Panc1 (cell line): Measurements from ENCODE around the gene ZNF575. TPM values are rescaled to one million over a fixed set of nuclear protein-coding genes. Genes with fewer than 3 reads are reported as not detected.

Source experiments
- ATAC-seq: fragments of 200-7000 bp; cut with Tn5 transposase; 2 replicates; pipeline ENCODE4 v1.9.1; 2020; ENCODE audit warnings: mild to moderate bottlenecking, moderate library complexity
- BruUV-seq: library from RNA; stranded (reverse); fragments of 400-500 nt; replicated peaks from 2 replicates; lab custom pipeline; 2021; lab: Mats Ljungman, UMichigan
- CTCF ChIA-PET: fragments of 300-600 bp; sonication (Branson Sonifier 250); formaldehyde crosslinking; loops from one replicate; lab custom pipeline; 2022; ENCODE audit warnings: antibody characterized with exemption; lab: Charles Lee
- POLR2A ChIA-PET: fragments of 300-600 bp; sonication (Branson Sonifier 250); formaldehyde crosslinking; loops from one replicate; lab custom pipeline; 2022; ENCODE audit warnings: antibody characterized with exemption; lab: Charles Lee
- DNase-seq: peaks from one replicate; pipeline ENCODE4 v3.0.0-alpha.2; 2010; ENCODE audit warnings: low read depth, low spot score
- H3K27ac ChIP-seq: 2 replicates; pipeline ENCODE4 v1.5.1; 2011; ENCODE audit warnings: mild to moderate bottlenecking, low read length, inconsistent platforms
- H3K27me3 ChIP-seq: fragments of 200-500 bp; sonication (Bioruptor generic); 2 replicates; pipeline ENCODE4 v1.6.0; 2014; ENCODE audit warnings: low read length, inconsistent platforms; ENCODE audit not compliant: control insufficient read depth, insufficient read depth
- H3K36me3 ChIP-seq: fragments of 200-500 bp; sonication (Bioruptor generic); 2 replicates; pipeline ENCODE4 v1.5.1; 2014; ENCODE audit warnings: inconsistent platforms, mild to moderate bottlenecking, low read length, moderate library complexity; ENCODE audit not compliant: control insufficient read depth, insufficient read depth
- H3K4me1 ChIP-seq: 2 replicates; pipeline ENCODE4 v1.5.1; 2011; ENCODE audit warnings: inconsistent platforms, mild to moderate bottlenecking, low read length, moderate library complexity; ENCODE audit not compliant: control insufficient read depth, insufficient read depth
- H3K4me3 ChIP-seq, 2 experiments: 2 replicates each; pipeline ENCODE4 v1.5.1; 2011 to 2012; ENCODE audit warnings: low read depth in 2 of 2, low read length in 2 of 2, mild to moderate bottlenecking in 2 of 2, inconsistent platforms in 1 of 2, moderate library complexity in 1 of 2
- H3K9me3 ChIP-seq: fragments of 200-500 bp; sonication (Bioruptor generic); 2 replicates; pipeline ENCODE4 v1.5.1; 2014; ENCODE audit warnings: low read depth, mild to moderate bottlenecking, inconsistent platforms, low read length, moderate library complexity; ENCODE audit not compliant: control insufficient read depth, insufficient read depth
- POLR2AphosphoS5 ChIP-seq: IDR thresholded peaks from 2 replicates; pipeline ENCODE4 v1.6.1; 2012; ENCODE audit warnings: mild to moderate bottlenecking, low read depth, low read length, moderate library complexity
- REST ChIP-seq, 2 experiments: IDR thresholded peaks; 2 replicates each; pipeline ENCODE4 v1.6.1; 2011 to 2012; ENCODE audit warnings: low read depth in 2 of 2, control low read depth in 1 of 2, low read length in 1 of 2, mild to moderate bottlenecking in 1 of 2, moderate library complexity in 1 of 2; ENCODE audit not compliant: insufficient read depth in 1 of 2
- SIN3A ChIP-seq: IDR thresholded peaks from 2 replicates; pipeline ENCODE4 v1.6.1; 2012; ENCODE audit warnings: low read depth, mild to moderate bottlenecking, low read length, moderate library complexity, borderline replicate concordance; ENCODE audit not compliant: insufficient read depth
- TCF7L2 ChIP-seq: IDR thresholded peaks from 2 replicates; pipeline ENCODE4 v1.6.1; 2011; ENCODE audit warnings: mild to moderate bottlenecking, low read depth, low read length, inconsistent platforms
- in situ Hi-C: cut with HindIII; loops from 2 replicates; pipeline ENCODE4 v1.10.0; 2016; ENCODE audit warnings: low sequenced_read_pairs, low pct_unique_long_range_greater_than_20kb
- intact Hi-C: fragments of 100-400 bp; cut with micrococcal nuclease; formaldehyde crosslinking; loops from one replicate; pipeline ENCODE4 v1.10.0; 2022; ENCODE audit not compliant: unreplicated experiment
- total RNA-seq: library from RNA; stranded (reverse); gene quantifications from one replicate; pipeline ENCODE4 v1.2.1, GENCODE V29; 2021; ENCODE audit not compliant: unreplicated experiment
- TF ChIP-seq, protein P1 (sequence below): fragments of 450-650 bp; IDR thresholded peaks from 2 replicates; pipeline ENCODE4 v1.5.1; 2017; ENCODE audit warnings: mild to moderate bottlenecking

Gene ZNF575
- total RNA-seq, 1 experiment from 2014 or later = 1.9 TPM

GRCh38 chr19:43490759-43491158, 42.2 kb upstream of the ZNF575 start:
- ChIA-PET POLR2A (no interaction called here), CTCF (no interaction called here)
- Histone ChIP-seq H3K4me3 (no peak overlapping the region), H3K27me3 (no peaks in the 10 kb centered on the region), H3K9me3 (no peaks in the 10 kb centered on the region), H3K36me3 (no peaks in the 10 kb centered on the region), H3K4me1 (no peaks in the 10 kb centered on the region), H3K27ac (no peak overlapping the region)
- ATAC-seq (no peak), DNase-seq (no peak)
- in situ Hi-C loops (no loop called here), intact Hi-C loops (no loop called here)
- TF ChIP-seq TCF7L2 = no peak
- BruUV-seq = no TSS peak

GRCh38 chr19:43495082-43495481, 37.9 kb upstream of the ZNF575 start:
- H3K27me3 ChIP-seq = no peaks in the 10 kb centered on the region
- no peak for DNase-seq
- TF ChIP-seq REST (IDR thresholded peaks at IDR 0.05; ENCODE audit: insufficient read depth in 1 of 2, low read depth in 2 of 2, low read length in 1 of 2) (no peak), POLR2AphosphoS5 (no peak)
- TF ChIP-seq, protein P1, sequence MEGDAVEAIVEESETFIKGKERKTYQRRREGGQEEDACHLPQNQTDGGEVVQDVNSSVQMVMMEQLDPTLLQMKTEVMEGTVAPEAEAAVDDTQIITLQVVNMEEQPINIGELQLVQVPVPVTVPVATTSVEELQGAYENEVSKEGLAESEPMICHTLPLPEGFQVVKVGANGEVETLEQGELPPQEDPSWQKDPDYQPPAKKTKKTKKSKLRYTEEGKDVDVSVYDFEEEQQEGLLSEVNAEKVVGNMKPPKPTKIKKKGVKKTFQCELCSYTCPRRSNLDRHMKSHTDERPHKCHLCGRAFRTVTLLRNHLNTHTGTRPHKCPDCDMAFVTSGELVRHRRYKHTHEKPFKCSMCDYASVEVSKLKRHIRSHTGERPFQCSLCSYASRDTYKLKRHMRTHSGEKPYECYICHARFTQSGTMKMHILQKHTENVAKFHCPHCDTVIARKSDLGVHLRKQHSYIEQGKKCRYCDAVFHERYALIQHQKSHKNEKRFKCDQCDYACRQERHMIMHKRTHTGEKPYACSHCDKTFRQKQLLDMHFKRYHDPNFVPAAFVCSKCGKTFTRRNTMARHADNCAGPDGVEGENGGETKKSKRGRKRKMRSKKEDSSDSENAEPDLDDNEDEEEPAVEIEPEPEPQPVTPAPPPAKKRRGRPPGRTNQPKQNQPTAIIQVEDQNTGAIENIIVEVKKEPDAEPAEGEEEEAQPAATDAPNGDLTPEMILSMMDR = no peak
- H3K27ac ChIP-seq = no peak overlapping the region
- H3K9me3 ChIP-seq = no peaks in the 10 kb centered on the region
- ATAC-seq = no peak
- no peak overlapping the region for H3K4me3 ChIP-seq
- H3K4me1 ChIP-seq = no peaks in the 10 kb centered on the region
- BruUV-seq = no TSS peak
- intact Hi-C loops = no loop called here
- in situ Hi-C loops = no loop called here
- no peaks in the 10 kb centered on the region for H3K36me3 ChIP-seq
- ChIA-PET CTCF (no interaction called here), POLR2A (no interaction called here)

DNA sequence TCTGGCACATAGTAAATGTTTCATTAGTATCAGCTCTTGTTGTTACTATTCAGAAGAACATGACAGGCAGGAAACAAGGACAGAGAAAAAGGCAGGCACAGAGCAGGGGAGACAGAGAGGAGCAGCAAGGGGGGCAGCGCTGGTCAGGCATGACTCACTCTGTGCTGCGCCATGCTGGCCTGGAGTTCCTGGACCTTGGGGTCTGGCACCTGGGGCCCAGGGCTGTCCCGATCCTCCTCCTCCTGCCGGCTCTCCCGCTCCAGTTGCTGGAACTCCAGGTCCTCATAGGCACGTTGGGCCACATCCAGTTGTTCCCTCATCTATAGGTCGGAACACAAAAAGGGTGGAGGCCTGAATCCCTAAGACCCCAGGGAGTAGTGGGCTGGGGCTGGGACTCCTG, 36.0 kb upstream of the ZNF575 start:
- BruUV-seq = no TSS peak
- no peak for ATAC-seq
- Histone ChIP-seq H3K36me3 (no peaks in the 10 kb centered on the region), H3K4me1 (no peaks in the 10 kb centered on the region), H3K27me3 (no peaks in the 10 kb centered on the region), H3K4me3 (no peak overlapping the region), H3K27ac (no peak overlapping the region), H3K9me3 (no peaks in the 10 kb centered on the region)
- intact Hi-C loops (no loop called here), in situ Hi-C loops (no loop called here)
- no peak for DNase-seq
- TF ChIP-seq POLR2AphosphoS5 (no peak), TCF7L2 (no peak), REST (IDR thresholded peaks at IDR 0.05; ENCODE audit: insufficient read depth in 1 of 2, low read depth in 2 of 2, low read length in 1 of 2) (no peak), SIN3A (no peak)
- TF ChIP-seq, protein P1 = no peak
- POLR2A ChIA-PET = no interaction called here
- CTCF ChIA-PET = no interaction called here
